ENCODE data around the gene IL5RA. TPM values are rescaled to one million over a fixed set of nuclear protein-coding genes. Genes with fewer than 3 reads are reported as not detected.

IL5RA gene
- total and polyA plus RNA-seq, 9 of the 15 experiments (the other 6 are each of a cell fraction or from before 2014, with no cell fraction given), result 0.07 to 0.28 (median 0.14) TPM; not detected in 4

GRCh38 chr3:3126477-3127431, 16.6 kb upstream of the IL5RA start, which contains the start of gene TRNT1 (continued):
- TF ChIP-seq NKRF (IDR thresholded peaks at IDR 0.05; ENCODE audit: borderline replicate concordance) (peak; percentile 90), ZFP1 (CRISPR knock-in tag; IDR thresholded peaks at IDR 0.05) (0 out of 2 replicates have a peak, but pooled peaks have one; percentile 14), YY1 (IDR thresholded peaks at IDR 0.05; ENCODE audit: borderline replicate concordance in 1 of 3, control insufficient read depth in 1 of 3, extremely low read depth in 1 of 3, insufficient read depth in 3 of 3, insufficient read length in 1 of 3, insufficient replicate concordance in 2 of 3, low read depth in 1 of 3, low read length in 2 of 3) (peak in 2 of 3 experiments; percentile 69 to 72), REST (IDR thresholded peaks at IDR 0.05; ENCODE audit: borderline replicate concordance) (no peak), REST (CRISPR knock-in tag; IDR thresholded peaks at IDR 0.05; ENCODE audit: low read depth) (peak; percentile 69; the same call in 1 of the 2 replicates), TBP (optimal IDR thresholded peaks at IDR 0.05; ENCODE audit: low read depth, low read length) (peak; percentile 81), KDM5B (IDR thresholded peaks at IDR 0.05; ENCODE audit: insufficient replicate concordance, low read depth, low read length) (peak; percentile 89), CEBPG (CRISPR knock-in tag; IDR thresholded peaks at IDR 0.05) (peak; percentile 76), CEBPG (tag; conservative IDR thresholded peaks at IDR 0.05 in 1 of 2, IDR thresholded peaks at IDR 0.05 in 1 of 2) (no peak), SRSF3 (IDR thresholded peaks at IDR 0.05; ENCODE audit: insufficient read depth, low read length) (peak; percentile 39; the same call in 1 of the 2 replicates), PTBP1 (IDR thresholded peaks at IDR 0.05; ENCODE audit: low read depth, low read length) (0 out of 2 replicates have a peak, but pooled peaks have one; percentile 51), MTA2 (IDR thresholded peaks at IDR 0.05; ENCODE audit: low read depth) (no peak), CHD1 (IDR thresholded peaks at IDR 0.05; ENCODE audit: low read length) (no peak)
- TF ChIP-seq, protein P1, sequence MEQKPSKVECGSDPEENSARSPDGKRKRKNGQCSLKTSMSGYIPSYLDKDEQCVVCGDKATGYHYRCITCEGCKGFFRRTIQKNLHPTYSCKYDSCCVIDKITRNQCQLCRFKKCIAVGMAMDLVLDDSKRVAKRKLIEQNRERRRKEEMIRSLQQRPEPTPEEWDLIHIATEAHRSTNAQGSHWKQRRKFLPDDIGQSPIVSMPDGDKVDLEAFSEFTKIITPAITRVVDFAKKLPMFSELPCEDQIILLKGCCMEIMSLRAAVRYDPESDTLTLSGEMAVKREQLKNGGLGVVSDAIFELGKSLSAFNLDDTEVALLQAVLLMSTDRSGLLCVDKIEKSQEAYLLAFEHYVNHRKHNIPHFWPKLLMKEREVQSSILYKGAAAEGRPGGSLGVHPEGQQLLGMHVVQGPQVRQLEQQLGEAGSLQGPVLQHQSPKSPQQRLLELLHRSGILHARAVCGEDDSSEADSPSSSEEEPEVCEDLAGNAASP (IDR thresholded peaks at IDR 0.05), result no peak

Data from K562 (cell line).